Lower lobe of right lung (tissue), 2 donors: Measurements from ENCODE around the gene PRCP. TPM values are rescaled to one million over a fixed set of nuclear protein-coding genes. Genes with fewer than 3 reads are reported as not detected.
"Not testable (repeated sequence)": the region's sequence is repeated elsewhere in the genome, so short reads cannot be mapped to it uniquely, and the experiment has no call there.

Source experiments
- ATAC-seq, 2 donors: fragments of 200-7000 bp; cut with Tn5 transposase; one replicate each; pipeline ENCODE4 v1.9.1; 2020 to 2022; ENCODE audit warnings: mild to moderate bottlenecking in 2 of 2, moderate library complexity in 2 of 2
- DNase-seq: peaks from one replicate; pipeline ENCODE4 v3.0.0-alpha.2; 2020
- H3K27ac ChIP-seq: fragments of 200-600 bp; one replicate; pipeline ENCODE4 v1.8.0; 2022
- H3K27me3 ChIP-seq: fragments of 200-600 bp; one replicate; pipeline ENCODE4 v1.8.0; 2022; ENCODE audit warnings: low read depth
- H3K36me3 ChIP-seq: fragments of 200-600 bp; one replicate; pipeline ENCODE4 v1.8.0; 2022; ENCODE audit warnings: mild to moderate bottlenecking
- H3K4me1 ChIP-seq: fragments of 200-600 bp; one replicate; pipeline ENCODE4 v1.8.0; 2022
- H3K4me3 ChIP-seq: fragments of 200-600 bp; one replicate; pipeline ENCODE4 v1.8.0; 2022; ENCODE audit warnings: mild to moderate bottlenecking
- H3K9me3 ChIP-seq: fragments of 200-600 bp; one replicate; pipeline ENCODE4 v1.8.0; 2022
- intact Hi-C: fragments of 100-400 bp; cut with DNase I; formaldehyde crosslinking; loops from one replicate; pipeline ENCODE4 v1.11.0; 2022
- total RNA-seq: library from RNA; stranded (reverse); fragmentation: NEBNext Ultra II Directional; extraction: Animal tissue kit (Norgen Biotek cat#: 25700); gene quantifications from one replicate; pipeline ENCODE4 v1.2.1, GENCODE V29; 2021
- TF ChIP-seq, protein P1 (sequence below): fragments of 200-600 bp; IDR thresholded peaks from one replicate; pipeline ENCODE4 v1.8.0; 2022; ENCODE audit warnings: antibody characterized with exemption, mild to moderate bottlenecking
- donor health status: DM: no; HTN: yes; CAD: no; lungs with severe emphysema.

PRCP gene
- total RNA-seq, 1 donor from 2014 or later, result 67.9 TPM

DNA sequence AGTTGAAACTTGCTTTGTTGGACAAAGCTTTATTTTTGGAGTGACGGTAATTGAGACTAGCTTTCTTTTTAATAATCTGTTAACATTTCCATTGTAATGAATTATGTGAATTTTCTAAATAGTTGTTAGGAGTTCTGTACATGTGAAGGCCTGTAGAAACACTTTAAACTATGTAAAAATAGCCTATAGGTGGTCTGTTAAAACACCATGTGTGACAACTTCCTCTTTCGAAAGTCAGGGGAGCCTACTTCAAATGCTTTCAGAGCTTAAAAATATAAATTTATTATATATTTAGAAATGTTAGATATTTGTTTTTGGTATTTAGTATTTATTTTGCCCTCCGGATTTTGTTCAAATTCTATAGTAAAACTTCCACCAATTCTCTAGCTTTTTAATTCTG, 30.0 kb upstream of the PRCP start:
- ATAC-seq, result no peak
- intact Hi-C loops, result no loop called here

DNA sequence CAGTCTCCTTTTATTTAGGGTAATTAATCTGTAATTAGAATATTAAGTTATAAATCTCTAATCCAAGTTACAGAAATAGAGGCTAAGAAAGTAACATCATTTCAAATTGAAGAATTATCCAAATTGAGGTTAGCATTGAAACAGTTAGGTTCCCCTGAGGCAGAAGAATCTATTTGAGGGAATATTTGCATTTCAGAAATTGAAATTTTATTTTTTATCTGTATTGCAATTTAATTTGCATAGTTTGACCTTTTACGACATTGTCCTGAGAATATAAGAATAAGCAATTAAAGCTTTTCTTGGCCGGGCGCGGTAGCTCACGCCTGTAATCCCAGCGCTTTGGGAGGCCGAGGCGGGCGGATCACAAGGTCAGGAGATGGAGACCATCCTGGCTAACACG, 28.9 kb upstream of the PRCP start:
- Histone ChIP-seq H3K4me3 (no peak overlapping the region), H3K9me3 (no peaks in the 10 kb centered on the region), H3K4me1 (no peaks in the 10 kb centered on the region), H3K27me3 (no peaks in the 10 kb centered on the region), H3K36me3 (no peaks in the 10 kb centered on the region), H3K27ac (no peak overlapping the region)
- ATAC-seq (no peak), DNase-seq (no peak)
- intact Hi-C loops, result loop anchor here (10.0 kb wide), 1 partner anchor 126 kb away; no protein-coding TSS in a partner anchor
- TF ChIP-seq, protein P1, sequence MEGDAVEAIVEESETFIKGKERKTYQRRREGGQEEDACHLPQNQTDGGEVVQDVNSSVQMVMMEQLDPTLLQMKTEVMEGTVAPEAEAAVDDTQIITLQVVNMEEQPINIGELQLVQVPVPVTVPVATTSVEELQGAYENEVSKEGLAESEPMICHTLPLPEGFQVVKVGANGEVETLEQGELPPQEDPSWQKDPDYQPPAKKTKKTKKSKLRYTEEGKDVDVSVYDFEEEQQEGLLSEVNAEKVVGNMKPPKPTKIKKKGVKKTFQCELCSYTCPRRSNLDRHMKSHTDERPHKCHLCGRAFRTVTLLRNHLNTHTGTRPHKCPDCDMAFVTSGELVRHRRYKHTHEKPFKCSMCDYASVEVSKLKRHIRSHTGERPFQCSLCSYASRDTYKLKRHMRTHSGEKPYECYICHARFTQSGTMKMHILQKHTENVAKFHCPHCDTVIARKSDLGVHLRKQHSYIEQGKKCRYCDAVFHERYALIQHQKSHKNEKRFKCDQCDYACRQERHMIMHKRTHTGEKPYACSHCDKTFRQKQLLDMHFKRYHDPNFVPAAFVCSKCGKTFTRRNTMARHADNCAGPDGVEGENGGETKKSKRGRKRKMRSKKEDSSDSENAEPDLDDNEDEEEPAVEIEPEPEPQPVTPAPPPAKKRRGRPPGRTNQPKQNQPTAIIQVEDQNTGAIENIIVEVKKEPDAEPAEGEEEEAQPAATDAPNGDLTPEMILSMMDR, result no peak

More for the DNA sequence above, 30.0 kb upstream of the PRCP start:
- no peak for DNase-seq
- H3K27ac ChIP-seq, result no peak overlapping the region
- H3K9me3 ChIP-seq, result no peaks in the 10 kb centered on the region
- H3K4me1 ChIP-seq, result no peaks in the 10 kb centered on the region
- no peaks in the 10 kb centered on the region for H3K27me3 ChIP-seq
- H3K4me3 ChIP-seq, result no peak overlapping the region
- TF ChIP-seq, protein P1, result no peak
- H3K36me3 ChIP-seq, result no peaks in the 10 kb centered on the region

DNA sequence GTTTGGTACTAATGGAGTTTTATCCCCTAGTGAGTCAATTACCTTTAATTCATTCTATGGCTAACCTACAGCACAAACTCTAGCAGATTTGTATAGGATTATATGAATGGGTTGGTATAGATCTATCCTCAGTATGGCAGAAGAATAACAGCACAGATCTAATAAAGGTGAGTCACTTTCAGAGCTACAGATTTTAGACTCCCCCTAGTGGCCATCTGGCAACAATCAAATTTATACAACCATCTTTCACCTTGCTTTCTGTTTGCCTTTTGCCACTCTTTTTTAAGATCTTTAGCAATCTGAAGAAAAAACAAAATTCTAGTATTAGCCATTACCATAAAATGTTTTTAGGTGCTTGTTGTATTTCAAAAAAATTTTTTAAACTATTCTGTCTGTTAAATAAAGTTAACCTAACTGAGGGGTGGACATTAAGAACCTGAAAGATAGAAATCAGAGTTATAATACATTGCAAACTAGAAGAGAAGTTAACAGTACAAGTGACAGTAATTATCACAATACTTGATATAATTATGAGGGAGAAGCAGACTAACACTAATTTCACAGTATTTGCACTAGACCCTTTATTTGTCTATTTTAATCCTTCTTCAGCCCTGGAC, 27.1 kb upstream of the PRCP start:
- H3K27ac ChIP-seq, result no peak overlapping the region
- DNase-seq, result no peak
- no peaks in the 10 kb centered on the region for H3K36me3 ChIP-seq
- peak; percentile 67 to 81 for ATAC-seq
- no peak overlapping the region for H3K4me3 ChIP-seq
- no peaks in the 10 kb centered on the region for H3K4me1 ChIP-seq
- H3K27me3 ChIP-seq, result no peaks in the 10 kb centered on the region
- intact Hi-C loops, result loop anchor here (10.0 kb wide), 1 partner anchor 127 kb away; no protein-coding TSS in a partner anchor
- TF ChIP-seq, protein P1, result peak; percentile 76
- no peaks in the 10 kb centered on the region for H3K9me3 ChIP-seq

DNA sequence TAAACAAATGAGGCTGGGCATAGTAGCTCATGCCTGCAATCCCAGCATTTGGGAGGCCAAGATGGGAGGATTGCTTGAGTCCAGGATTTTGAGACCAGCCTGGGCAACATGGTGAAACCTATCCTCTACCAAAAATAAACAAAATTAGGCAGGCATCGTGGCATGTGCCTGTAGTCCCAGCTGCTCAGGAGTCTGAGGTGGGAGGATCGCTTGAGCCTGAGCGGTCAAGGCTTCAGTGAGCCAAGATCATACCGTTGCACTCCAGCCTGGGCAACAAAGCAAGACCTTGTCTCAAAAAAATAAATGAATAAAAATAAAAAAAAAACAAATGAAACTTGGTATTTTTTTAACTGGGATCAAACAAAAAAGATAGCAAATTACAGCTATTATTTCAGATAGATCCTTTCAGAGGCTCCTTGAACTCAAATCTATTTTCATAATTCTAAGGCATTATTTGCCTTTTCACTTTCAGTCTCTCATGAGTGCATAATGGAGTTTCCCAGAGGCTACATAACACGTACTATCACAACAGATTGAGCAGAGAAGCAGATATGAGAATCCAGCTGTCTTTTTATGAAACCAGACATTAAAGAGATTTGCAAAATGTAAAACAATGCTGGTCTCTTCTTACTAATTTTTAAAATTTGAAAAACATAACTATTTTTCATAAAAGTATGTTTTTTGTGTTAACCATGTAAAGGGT, 24.4 kb upstream of the PRCP start:
- DNase-seq, result no peak
- H3K4me3 ChIP-seq, result no peak overlapping the region
- H3K4me1 ChIP-seq, result peaks cover 4% of the 10 kb centered on the region
- H3K9me3 ChIP-seq, result no peaks in the 10 kb centered on the region
- ATAC-seq, result no peak
- TF ChIP-seq, protein P1, result no peak
- H3K36me3 ChIP-seq, result no peaks in the 10 kb centered on the region
- no peak overlapping the region for H3K27ac ChIP-seq
- intact Hi-C loops, result loop anchor here (10.0 kb wide), 1 partner anchor 130 kb away; no protein-coding TSS in a partner anchor
- no peaks in the 10 kb centered on the region for H3K27me3 ChIP-seq

DNA sequence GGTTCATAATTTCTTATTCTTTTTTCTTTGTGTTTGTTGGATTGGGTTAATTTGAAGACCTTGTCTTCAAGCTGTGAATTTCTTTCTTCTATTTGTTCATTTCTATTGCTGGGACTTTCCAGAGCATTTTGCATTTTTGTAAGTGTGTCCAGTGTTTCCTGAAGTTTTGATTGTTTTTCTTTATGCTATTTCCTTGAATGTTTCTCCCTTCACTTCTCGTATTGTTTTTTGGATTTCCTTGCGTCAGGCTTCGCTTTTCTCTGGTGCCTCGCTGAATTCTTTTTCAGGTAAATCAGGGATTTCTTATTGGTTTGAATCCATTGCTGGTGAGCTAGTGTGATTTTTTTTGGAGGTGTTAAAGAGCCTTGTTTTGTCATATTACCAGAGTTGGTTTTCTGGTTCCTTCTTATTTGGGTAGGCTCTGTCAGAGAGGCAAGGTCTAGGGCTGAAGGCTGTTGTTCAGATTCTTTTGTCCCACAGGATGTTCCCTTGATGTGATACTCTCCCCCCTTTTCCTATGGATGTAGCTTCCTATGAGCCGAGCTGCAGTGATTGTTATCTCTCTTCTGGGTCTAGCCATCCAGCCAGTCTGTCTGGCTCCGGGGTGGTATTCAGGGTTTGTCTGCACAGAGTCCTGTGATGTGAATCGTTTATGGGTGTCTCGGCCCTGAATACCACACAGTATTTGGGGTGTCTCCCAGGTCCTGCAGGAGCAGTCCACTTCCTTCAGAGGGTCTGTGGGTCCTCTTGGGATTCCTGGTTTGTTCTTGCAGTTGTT, 22.4 kb upstream of the PRCP start:
- H3K9me3 ChIP-seq, H3K27ac ChIP-seq, DNase-seq, H3K27me3 ChIP-seq, H3K4me1 ChIP-seq, ATAC-seq, H3K4me3 ChIP-seq, H3K36me3 ChIP-seq: not testable (repeated sequence)
- intact Hi-C loops, result loop anchor here (10.0 kb wide), 1 partner anchor 132 kb away; no protein-coding TSS in a partner anchor

DNA sequence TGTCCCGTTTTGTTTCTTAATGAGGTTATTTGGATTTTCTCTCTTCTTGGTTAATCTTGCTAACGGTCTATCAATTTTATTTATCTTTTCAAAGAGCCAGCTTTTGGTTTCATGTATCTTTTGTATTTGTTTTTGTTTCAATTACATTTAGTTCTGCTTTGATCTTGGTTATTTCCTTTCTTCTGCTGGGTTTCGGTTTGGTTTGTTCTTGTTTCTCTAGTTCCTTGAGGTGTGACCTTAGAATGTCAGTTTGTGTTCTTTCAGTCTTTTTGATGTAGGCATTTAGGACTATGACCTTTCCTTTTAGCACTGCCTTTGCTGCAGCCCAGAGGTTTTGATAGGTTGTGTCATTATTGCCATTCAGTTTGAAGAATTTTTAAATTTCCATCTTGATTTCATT, 20.0 kb upstream of the PRCP start:
- ATAC-seq, H3K9me3 ChIP-seq, DNase-seq, H3K36me3 ChIP-seq, H3K27me3 ChIP-seq, H3K4me3 ChIP-seq, H3K4me1 ChIP-seq: not testable (repeated sequence)
- H3K27ac ChIP-seq, result peak overlapping the region; percentile 16
- intact Hi-C loops, result loop anchor here (10.0 kb wide), 1 partner anchor 135 kb away; no protein-coding TSS in a partner anchor

DNA sequence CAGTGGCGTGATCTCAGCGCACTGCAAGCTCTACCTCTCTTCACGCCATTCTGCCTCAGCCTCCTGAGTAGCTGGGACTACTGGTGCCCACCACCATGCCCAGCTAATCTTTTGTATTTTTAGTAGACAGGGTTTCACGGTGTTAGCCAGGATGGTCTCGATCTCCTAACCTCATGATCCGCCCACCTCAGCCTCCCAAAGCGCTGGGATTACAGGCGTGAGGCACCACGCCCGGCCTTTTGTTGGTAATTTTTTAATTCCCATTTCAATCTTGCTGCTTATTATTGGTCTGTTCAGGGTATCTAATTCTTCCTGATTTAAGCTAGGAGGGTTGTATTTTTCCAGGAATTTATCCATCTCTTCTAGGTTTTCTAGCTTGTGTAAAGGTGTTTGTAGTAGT, 19.6 kb upstream of the PRCP start:
- not testable (repeated sequence) for H3K4me3 ChIP-seq, DNase-seq, ATAC-seq, H3K27me3 ChIP-seq, H3K4me1 ChIP-seq, H3K36me3 ChIP-seq, H3K9me3 ChIP-seq
- intact Hi-C loops, result loop anchor here (10.0 kb wide), 1 partner anchor 135 kb away; no protein-coding TSS in a partner anchor
- H3K27ac ChIP-seq, result peak overlapping the region; percentile 16
